K562 (cell line): ENCODE measurements around the gene MAD1L1. TPM values are rescaled to one million over a fixed set of nuclear protein-coding genes. Genes with fewer than 3 reads are reported as not detected.

Source experiments
- BCOR ChIP-seq: fragments of 450-650 bp; IDR thresholded peaks from 2 replicates; pipeline ENCODE4 v1.6.1; 2016
- CREM ChIP-seq: IDR thresholded peaks from 2 replicates; pipeline ENCODE4 v1.6.1; 2014; ENCODE audit warnings: antibody characterized with exemption, low read depth
- DACH1 ChIP-seq: fragments of 450-650 bp; IDR thresholded peaks from 2 replicates; pipeline ENCODE4 v1.6.1; 2018; ENCODE audit not compliant: partially characterized antibody
- EGR1 ChIP-seq: fragments of 450-650 bp; conservative IDR thresholded peaks from 2 replicates; pipeline ENCODE4 v1.6.1; 2017; ENCODE audit warnings: mild to moderate bottlenecking
- FOXJ3 ChIP-seq: sonication (generic); formaldehyde crosslinking; IDR thresholded peaks from 2 replicates; pipeline ENCODE4 v1.4.0; 2020; ENCODE audit warnings: mild to moderate bottlenecking, missing genetic modification reagents
- KLF16 ChIP-seq: IDR thresholded peaks from 2 replicates; pipeline ENCODE4 v1.6.1; 2016; ENCODE audit warnings: antibody characterized with exemption
- PHB2 ChIP-seq: fragments of 450-650 bp; IDR thresholded peaks from 2 replicates; pipeline ENCODE4 v1.6.1; 2017; ENCODE audit warnings: low read depth
- RAD51 ChIP-seq: fragments of 450-650 bp; IDR thresholded peaks from 2 replicates; pipeline ENCODE4 v1.7.1; 2016; ENCODE audit warnings: low read depth, mild to moderate bottlenecking, borderline replicate concordance
- SMARCA5 ChIP-seq: fragments of 450-650 bp; IDR thresholded peaks from 2 replicates; pipeline ENCODE4 v1.6.1; 2016
- SNAPC5 ChIP-seq: fragments of 250-450 bp; sonication (Bioruptor Pico); IDR thresholded peaks from 2 replicates; pipeline ENCODE4 v1.8.0; 2021; ENCODE audit warnings: moderate library complexity, mild to moderate bottlenecking, inconsistent platforms
- TEAD4 ChIP-seq, 2 experiments: sonication (generic) in 1 of 2; formaldehyde crosslinking in 1 of 2; IDR thresholded peaks; 2 replicates each; pipeline versions ENCODE4 v1.6.1 to v1.8.0; 2012 to 2022; ENCODE audit warnings: borderline replicate concordance in 1 of 2, inconsistent platforms in 1 of 2, low read length in 1 of 2, mild to moderate bottlenecking in 1 of 2, missing genetic modification reagents in 1 of 2
- TRIM28 ChIP-seq: fragments of 450-650 bp; IDR thresholded peaks from 2 replicates; pipeline ENCODE4 v1.6.1; 2017
- ZFP91 ChIP-seq: sonication (generic); formaldehyde crosslinking; IDR thresholded peaks from 2 replicates; pipeline ENCODE4 v1.8.0; 2022; ENCODE audit warnings: mild to moderate bottlenecking, missing genetic modification reagents
- ZNF253 ChIP-seq: fragments of 250-450 bp; sonication (Bioruptor Pico); conservative IDR thresholded peaks from 2 replicates; pipeline ENCODE4 v1.6.1; 2021; ENCODE audit warnings: mild to moderate bottlenecking
- ZNF354B ChIP-seq: fragments of 250-450 bp; sonication (Bioruptor Pico); IDR thresholded peaks from 2 replicates; pipeline ENCODE4 v1.4.0; 2020
- ZNF407 ChIP-seq: fragments of 450-650 bp; IDR thresholded peaks from 2 replicates; pipeline ENCODE4 v1.6.1; 2016; ENCODE audit warnings: low read depth
- ZNF518B ChIP-seq: fragments of 250-450 bp; sonication (Bioruptor Pico); IDR thresholded peaks from 2 replicates; pipeline ENCODE4 v1.5.0; 2021; ENCODE audit warnings: mild to moderate bottlenecking, moderate library complexity
- polyA plus RNA-seq, 8 experiments: library from polyadenylated mRNA; depleted of rRNA in 4 of 8; stranded (reverse) in 5 of 8; unstranded in 3 of 8; fragments of >200 nt; fragmentation: Nextera tagmentation in 2 of 8; fragmentation: Illumina TruSeq in 1 of 8; extraction: Ambion mirVana in 2 of 8; extraction: Trizol in 1 of 8; gene quantifications; 2 replicates each; pipeline versions ENCODE4 v1.2.1 to v1.2.3, GENCODE V29; 2011 to 2014; ENCODE audit warnings: inconsistent platforms in 1 of 8, missing spikeins in 1 of 8
- total RNA-seq, 7 experiments: library from RNA; depleted of rRNA in 6 of 7; stranded (reverse); fragments of >200 nt in 6 of 7; fragmentation: Illumina TruSeq in 2 of 7; extraction: Trizol in 2 of 7; gene quantifications; 2 replicates each; pipeline versions ENCODE4 v1.2.1 to v1.2.3, GENCODE V29; 2011 to 2021; ENCODE audit warnings: low replicate concordance in 1 of 7

Gene MAD1L1
- total and polyA plus RNA-seq, 9 of the 15 experiments (the other 6 are each of a cell fraction or from before 2014, with no cell fraction given) = 1.7 to 89.7 (median 18.0) TPM

GRCh38 chr7:2282185-2282751 lies 49.5 kb upstream of the MAD1L1 start (continued):
- 0 out of 2 replicates have a peak, but pooled peaks have one; percentile 47 for TF ChIP-seq CREM
- peak; percentile 85 for TF ChIP-seq KLF16
- TF ChIP-seq TRIM28 = no peak
- no peak for TF ChIP-seq ZNF407
- no peak for TF ChIP-seq SNAPC5 (CRISPR knock-in tag)
- no peak for TF ChIP-seq PHB2
- TF ChIP-seq RAD51 = no peak
- peak; percentile 79 for TF ChIP-seq TEAD4 (IDR thresholded peaks at IDR 0.05; ENCODE audit: low read length)
- no peak for TF ChIP-seq TEAD4 (CRISPR knock-in tag; IDR thresholded peaks at IDR 0.05; ENCODE audit: borderline replicate concordance)
- peak; percentile 76 for TF ChIP-seq EGR1
- no peak for TF ChIP-seq ZFP91 (CRISPR knock-in tag)
- TF ChIP-seq ZNF518B = no peak
- TF ChIP-seq BCOR = no peak
- TF ChIP-seq FOXJ3 = no peak
- TF ChIP-seq ZNF253 (CRISPR knock-in tag) = no peak
- no peak for TF ChIP-seq SMARCA5
- no peak for TF ChIP-seq DACH1
- no peak for TF ChIP-seq ZNF354B (CRISPR knock-in tag)
